ENCODE data around the gene NT5C.
"Not testable (repeated sequence)": the region's sequence is repeated elsewhere in the genome, so short reads cannot be mapped to it uniquely, and the experiment has no call there.

NT5C gene

GRCh38 chr17:75131278-75132017 lies at the start of gene NT5C:
NT5C (minus strand) TSS chr17:75131742; CDS start chr17:75131707, 35 bp downstream.
- peak; percentile 84 to 86 for DNase-seq
- TF ChIP-seq GATA1 (IDR thresholded peaks at IDR 0.05; ENCODE audit: low read depth, low read length) (no peak), POLR2A (IDR thresholded peaks at IDR 0.05; ENCODE audit: low read length) (peak; percentile 71)

GRCh38 chr17:75181110-75181509 lies 49.6 kb upstream of the NT5C start:
- no peak for TF ChIP-seq GATA1 (IDR thresholded peaks at IDR 0.05; ENCODE audit: low read depth, low read length)
- TF ChIP-seq POLR2A (IDR thresholded peaks at IDR 0.05; ENCODE audit: low read length) = no peak
- DNase-seq = peak; percentile 43 to 54

- no peak for DNase-seq
- no peak for TF ChIP-seq GATA1 (IDR thresholded peaks at IDR 0.05; ENCODE audit: low read depth, low read length)
- no peak for TF ChIP-seq POLR2A (IDR thresholded peaks at IDR 0.05; ENCODE audit: low read length)
Observed at GRCh38 chr17:75178453-75178852, 46.9 kb upstream of the NT5C start.

- DNase-seq = no peak
- TF ChIP-seq GATA1 (IDR thresholded peaks at IDR 0.05; ENCODE audit: low read depth, low read length) (no peak), POLR2A (IDR thresholded peaks at IDR 0.05; ENCODE audit: low read length) (no peak)
Observed at GRCh38 chr17:75176625-75177024, 45.1 kb upstream of the NT5C start.

DNA sequence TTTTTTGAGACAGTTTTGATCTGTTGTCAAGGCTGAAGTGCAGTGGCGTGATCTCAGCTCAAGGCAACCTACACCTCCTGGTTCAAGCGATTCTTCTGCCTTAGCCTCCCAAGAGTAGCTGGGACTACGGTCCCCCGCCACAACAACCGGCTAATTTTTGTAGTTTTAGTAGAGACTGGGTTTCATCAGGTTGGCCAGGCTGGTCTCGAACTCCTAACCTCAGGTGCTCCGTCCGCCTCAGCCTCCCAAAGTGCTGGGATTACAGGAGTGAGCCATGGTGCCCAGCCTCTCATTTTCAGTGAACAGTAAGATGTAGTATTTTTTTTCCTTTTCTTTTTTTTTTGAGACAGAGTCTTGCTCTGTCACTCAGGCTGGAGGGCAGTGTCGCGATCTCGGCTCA lies 43.5 kb upstream of the NT5C start:
- no peak for DNase-seq
- no peak for TF ChIP-seq GATA1 (IDR thresholded peaks at IDR 0.05; ENCODE audit: low read depth, low read length)
- TF ChIP-seq POLR2A (IDR thresholded peaks at IDR 0.05; ENCODE audit: low read length) = no peak

- DNase-seq = no peak
- TF ChIP-seq GATA1 (IDR thresholded peaks at IDR 0.05; ENCODE audit: low read depth, low read length) = no peak
- no peak for TF ChIP-seq POLR2A (IDR thresholded peaks at IDR 0.05; ENCODE audit: low read length)
Observed at GRCh38 chr17:75173526-75173925, 42.0 kb upstream of the NT5C start.

DNA sequence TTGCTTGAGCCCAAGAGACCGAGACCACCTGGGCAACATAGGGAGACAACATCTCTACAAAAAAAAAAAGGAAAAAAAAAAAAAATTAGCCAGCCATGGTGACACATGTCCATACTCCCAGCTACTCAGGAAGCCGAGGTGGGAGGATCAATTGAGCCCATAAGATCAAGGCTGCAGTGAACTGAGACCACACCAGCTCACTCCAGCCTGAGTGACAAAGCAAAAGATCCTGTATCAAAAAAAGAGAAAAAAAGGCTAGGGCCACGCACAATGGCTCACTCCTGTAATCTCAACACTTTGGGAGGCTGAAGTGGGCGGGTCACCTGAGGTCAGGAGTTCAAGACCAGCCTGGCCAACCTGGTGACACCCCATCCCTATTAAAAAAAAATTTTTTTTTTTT lies 37.5 kb upstream of the NT5C start:
- TF ChIP-seq POLR2A (IDR thresholded peaks at IDR 0.05; ENCODE audit: low read length) (no peak), GATA1 (IDR thresholded peaks at IDR 0.05; ENCODE audit: low read depth, low read length) (no peak)
- no peak for DNase-seq

- DNase-seq = not testable (repeated sequence)
Observed at GRCh38 chr17:75164606-75165005, 33.1 kb upstream of the NT5C start.

GRCh38 chr17:75163074-75163473 lies 31.5 kb upstream of the NT5C start:
- DNase-seq = no peak
- TF ChIP-seq POLR2A (IDR thresholded peaks at IDR 0.05; ENCODE audit: low read length) = no peak
- TF ChIP-seq GATA1 (IDR thresholded peaks at IDR 0.05; ENCODE audit: low read depth, low read length) = no peak

DNA sequence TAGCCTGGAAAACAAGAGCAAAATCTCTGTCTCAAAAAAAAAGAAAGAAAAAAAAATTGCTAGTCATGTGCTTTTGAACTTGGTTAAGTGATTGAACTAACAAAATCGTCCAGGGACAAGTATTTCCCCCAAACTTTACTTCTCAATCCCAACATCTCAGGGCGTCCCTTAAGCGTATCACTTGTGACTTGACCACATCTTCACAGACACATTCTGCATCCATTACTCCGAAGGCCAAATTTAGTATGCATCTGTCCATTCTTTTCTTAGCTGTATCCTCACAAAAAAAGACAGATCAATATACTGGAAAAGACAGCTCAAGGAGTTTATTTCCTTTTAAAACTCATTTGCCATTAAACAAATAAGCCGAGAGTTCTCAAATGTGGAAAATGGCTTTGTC lies 28.7 kb upstream of the NT5C start:
- no peak for DNase-seq

GRCh38 chr17:75159196-75160031 lies 27.9 kb upstream of the NT5C start:
- no peak for DNase-seq
- TF ChIP-seq POLR2A (IDR thresholded peaks at IDR 0.05; ENCODE audit: low read length) (no peak), GATA1 (IDR thresholded peaks at IDR 0.05; ENCODE audit: low read depth, low read length) (no peak)

More for the DNA sequence above, 28.7 kb upstream of the NT5C start:
- no peak for TF ChIP-seq POLR2A (IDR thresholded peaks at IDR 0.05; ENCODE audit: low read length)
- no peak for TF ChIP-seq GATA1 (IDR thresholded peaks at IDR 0.05; ENCODE audit: low read depth, low read length)

- not testable (repeated sequence) for DNase-seq
Observed at GRCh38 chr17:75158480-75158879, 26.9 kb upstream of the NT5C start.

DNA sequence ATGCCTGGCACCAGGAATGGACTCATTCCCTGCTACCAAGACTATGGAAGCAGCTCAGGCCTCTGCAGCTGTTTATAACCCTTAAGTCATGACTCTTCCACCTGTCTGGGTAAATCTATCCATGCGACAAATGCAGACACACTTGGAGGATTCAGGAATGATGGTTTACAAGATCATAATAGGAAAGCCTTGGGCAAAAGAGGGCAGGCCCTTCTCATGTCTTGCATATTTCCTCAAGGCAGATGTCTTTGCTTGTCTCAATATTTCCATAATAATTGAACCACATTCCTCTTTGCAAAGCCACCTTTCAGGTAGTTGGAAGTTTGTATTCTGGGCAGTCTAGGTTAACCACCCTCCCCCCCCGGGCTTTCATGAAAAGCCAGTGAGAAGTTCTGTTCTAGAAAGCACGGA lies 23.7 kb upstream of the NT5C start:
- TF ChIP-seq POLR2A (IDR thresholded peaks at IDR 0.05; ENCODE audit: low read length) = no peak
- no peak for TF ChIP-seq GATA1 (IDR thresholded peaks at IDR 0.05; ENCODE audit: low read depth, low read length)
- DNase-seq = no peak

DNA sequence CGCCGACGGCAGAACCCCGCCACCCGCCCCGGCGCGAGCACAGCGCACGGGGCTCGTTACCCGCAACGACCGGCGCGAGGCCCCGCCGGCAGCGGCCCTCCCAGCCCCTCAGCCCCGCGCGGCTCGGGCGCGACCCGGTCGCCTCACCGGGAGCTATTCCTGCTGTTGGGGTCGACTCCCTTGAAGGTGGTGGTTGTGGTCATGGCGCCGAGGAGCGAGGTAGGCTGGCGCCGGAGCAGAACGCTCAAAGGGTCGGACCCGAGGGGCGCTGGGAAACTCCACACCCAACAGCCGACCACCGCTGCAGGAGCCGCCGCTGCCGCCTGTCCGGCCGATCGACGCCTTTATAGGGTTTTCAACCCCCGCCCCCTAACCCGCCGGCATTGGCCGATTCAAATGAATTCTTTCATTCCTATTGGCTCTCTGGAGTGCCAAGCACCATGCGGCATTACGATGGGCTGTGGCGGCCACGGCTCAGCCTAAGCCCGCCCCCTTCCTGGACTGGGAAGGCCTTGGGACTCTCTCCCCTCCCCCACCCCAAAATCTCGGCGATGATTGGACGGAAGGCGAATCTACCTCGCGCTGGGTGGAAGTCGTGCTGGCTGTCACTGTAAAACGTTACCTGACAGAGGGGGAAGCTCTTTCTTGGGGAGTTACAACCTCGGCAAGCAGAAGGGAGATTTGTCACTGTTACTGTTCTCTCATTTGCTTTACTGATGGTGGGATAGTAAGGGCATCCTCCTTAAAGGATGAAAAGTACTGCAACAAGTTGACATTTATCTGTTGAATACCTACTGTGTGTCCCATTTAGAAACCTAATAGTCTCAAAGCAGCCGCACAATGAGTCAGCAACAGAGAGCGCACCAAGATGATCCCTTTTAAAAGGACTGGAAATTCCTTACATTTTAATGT lies 22.9 kb upstream of the NT5C start, which contains the start of gene JPT1:
Gene JPT1 (minus strand): TSS at position 318 of the 912 bp plus-strand sequence. CDS start 115 bp downstream, at position 203.
- DNase-seq = peak; percentile 98 to 99
- no peak for TF ChIP-seq GATA1 (IDR thresholded peaks at IDR 0.05; ENCODE audit: low read depth, low read length)
- peak; percentile 98 for TF ChIP-seq POLR2A (IDR thresholded peaks at IDR 0.05; ENCODE audit: low read length)

Data from erythroblast (primary cell).